CD4-positive, alpha-beta T cell treated with Interferon gamma for 1 hour (primary cell): ENCODE results near the gene HS6ST3.

ENCODE experiments used
- DNase-seq: peaks from one replicate; pipeline ENCODE4 v3.0.0-alpha.2; 2020

The HS6ST3 gene

DNA sequence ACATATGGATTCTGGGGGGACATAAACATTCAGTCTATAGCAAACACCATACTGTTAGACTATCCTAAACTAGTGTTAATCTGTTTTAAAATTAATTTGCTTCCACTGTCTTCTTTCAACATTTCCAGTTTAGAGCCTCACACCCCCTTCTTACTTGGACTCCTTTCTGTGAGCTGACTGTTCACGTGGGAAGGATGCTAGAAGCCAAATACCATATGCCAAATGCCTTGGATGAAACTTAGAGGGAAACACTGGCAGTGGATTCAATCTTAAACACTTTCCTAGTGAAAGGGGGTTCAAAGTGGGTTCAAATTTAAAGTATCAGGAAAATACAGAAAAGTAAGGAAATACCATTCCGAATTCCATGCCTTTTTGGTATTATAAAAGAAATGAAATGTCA is 113.6 kb downstream of the HS6ST3 start:
- no peak for DNase-seq

GRCh38 chr13:96214824-96215445 is 125.0 kb downstream of the HS6ST3 start:
- DNase-seq: no peak

GRCh38 chr13:96216543-96216942 is 126.6 kb downstream of the HS6ST3 start:
- DNase-seq: no peak

DNA sequence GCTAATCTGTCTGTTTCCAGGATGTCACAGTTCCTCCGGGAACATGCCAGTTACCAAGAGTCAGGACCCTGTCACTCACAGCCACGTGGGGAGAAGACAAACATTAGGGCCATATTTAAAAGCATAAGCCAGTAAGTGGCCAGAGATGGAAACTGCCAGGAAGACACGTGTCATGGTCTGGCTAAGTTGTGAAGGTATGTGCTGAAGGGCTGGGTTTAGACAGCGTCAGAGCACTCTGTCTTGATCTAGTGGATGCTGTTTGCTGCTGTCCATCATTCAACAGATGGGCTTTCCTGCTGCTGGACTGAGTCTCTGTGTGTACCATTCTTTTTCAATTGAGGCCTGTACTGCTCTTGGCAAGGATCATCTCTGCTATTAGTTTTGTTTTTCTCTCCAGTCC is 128.6 kb downstream of the HS6ST3 start:
- no peak for DNase-seq

DNA sequence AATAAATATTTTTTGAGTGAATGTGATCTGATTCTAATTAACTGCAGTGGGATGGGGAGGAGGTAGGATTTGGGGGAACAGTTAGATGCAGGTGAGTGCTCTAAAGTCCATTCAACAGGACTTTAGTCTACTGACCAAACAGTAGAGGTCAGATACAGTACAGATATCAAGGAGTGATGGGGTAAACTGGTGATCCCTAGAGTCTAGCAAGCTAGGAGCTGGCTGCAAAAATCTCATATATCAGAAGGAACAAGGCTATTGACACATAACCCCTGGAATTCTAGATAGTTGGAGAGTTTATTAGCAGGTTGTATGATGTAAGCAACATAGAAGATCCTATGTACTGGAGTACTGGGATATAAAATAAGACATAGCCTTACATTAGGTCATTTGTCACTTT is 131.6 kb downstream of the HS6ST3 start:
- DNase-seq: no peak

- DNase-seq: no peak
Measured at GRCh38 chr13:96223231-96223630, 133.3 kb downstream of the HS6ST3 start.

DNA sequence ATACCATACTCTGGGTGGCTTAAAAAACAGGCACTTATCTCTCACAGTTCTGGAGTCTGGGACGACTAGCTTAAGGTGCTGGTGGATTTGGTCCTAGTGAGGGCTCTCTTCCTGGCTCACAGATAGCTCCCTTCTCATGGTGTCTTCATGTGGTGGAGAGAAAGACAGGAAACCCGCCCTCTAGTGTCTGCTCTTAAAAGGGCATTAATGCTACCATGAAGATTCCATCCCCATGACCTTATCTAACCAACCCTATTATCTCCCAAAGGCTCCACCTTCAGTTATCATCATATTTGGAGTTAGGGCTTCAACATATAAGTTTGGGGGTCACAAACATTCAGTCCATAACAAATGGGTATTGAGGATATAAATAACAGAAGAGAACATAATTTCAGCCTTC is 139.4 kb downstream of the HS6ST3 start:
- no peak for DNase-seq

DNA sequence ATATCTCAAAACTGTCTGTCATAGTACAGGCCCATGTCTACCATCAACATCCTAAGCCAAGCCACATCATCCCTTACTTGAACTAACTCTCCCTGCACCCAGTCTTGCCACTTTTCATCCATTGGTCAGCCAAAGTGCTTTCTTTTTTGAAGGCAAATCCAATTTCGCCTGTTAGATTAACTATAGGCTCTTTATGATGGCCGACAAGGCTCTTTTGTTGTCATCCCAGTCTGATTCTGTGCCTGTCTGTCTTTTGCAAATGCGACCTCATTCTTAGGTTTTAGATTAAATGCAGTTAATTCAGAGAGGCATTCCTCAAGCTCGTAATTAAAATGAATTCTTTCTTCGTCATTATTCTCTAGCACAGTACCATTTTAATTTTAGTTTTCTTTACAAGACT is 148.3 kb downstream of the HS6ST3 start:
- no peak for DNase-seq

DNA sequence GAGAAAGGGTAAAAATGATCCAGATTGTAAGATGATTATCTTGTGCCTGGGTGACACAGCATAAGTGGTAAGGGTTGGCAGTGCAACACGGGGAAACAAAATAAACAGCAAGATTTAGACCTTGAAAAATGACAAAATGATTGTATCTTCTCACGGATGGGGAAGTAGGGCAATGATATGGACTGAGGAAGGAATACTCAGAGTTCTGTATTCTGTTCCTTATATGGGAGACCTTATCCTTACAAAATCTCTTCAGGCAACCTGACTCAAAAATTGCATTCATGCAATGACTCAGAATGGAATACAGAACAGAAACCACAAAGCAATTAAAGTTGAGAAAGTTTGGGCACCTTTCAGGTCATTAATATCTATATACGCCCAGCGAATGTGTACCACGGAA is 149.0 kb downstream of the HS6ST3 start:
- DNase-seq: no peak

- DNase-seq: no peak
Measured at GRCh38 chr13:96243376-96243775, 153.5 kb downstream of the HS6ST3 start.

DNA sequence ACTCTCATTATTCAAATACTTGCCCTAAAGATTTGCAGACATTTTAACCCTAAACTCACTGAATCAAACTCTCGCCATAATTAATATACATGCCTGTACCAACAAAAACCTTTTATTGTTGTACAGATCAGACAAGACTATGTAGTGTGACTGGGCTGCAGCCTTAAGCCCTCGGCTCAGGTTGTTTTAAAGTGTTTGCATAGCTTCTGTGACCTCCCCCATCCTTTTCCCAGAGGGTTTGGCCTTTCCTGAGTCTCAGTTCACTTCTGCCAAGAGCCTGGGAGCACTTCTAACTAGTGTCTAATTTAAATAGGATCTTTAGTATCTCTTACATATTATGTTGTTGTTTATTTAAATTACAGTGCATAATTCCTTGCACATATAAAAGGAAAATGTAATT is 158.2 kb downstream of the HS6ST3 start:
- no peak for DNase-seq

DNA sequence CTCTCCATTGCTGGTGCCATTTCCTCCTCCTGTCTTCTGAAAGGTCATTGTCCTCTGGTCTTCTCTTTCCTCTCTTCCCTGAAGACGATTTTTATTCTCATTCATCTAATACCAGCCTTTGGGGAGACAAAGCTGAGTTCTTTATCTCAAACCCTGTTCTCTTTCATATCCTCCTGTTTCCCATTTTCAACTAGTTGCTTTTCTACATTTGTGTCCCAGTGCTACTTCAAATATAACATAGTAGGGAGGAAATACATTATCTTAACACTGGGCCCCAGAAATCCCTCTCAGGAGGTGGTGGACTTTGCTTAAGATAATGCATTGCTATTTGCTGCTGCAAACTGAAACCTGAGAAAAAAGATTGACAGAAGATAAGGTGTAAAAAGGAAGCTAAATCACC is 159.1 kb downstream of the HS6ST3 start:
- no peak for DNase-seq

- DNase-seq: no peak
Measured at GRCh38 chr13:96252903-96253302, 163.0 kb downstream of the HS6ST3 start.

DNA sequence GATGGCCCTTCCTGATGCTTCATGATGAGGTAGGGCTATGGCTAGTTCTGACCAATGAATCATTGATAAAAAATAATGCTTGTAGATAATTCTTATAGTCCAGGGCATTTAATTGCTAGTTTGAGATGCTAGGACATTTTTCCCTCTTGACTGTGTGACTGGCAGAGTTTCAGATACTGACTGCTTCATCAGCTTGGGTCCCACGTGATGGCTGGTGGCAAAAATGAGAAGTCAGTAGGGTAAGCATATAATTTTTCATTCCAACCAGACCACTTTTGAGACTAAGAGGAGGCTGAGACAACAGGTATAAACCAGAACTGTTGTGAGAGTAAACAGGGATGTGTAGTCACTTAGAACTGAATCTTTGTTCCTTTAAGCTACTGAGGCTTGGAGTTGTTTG is 183.3 kb downstream of the HS6ST3 start:
- no peak for DNase-seq

DNA sequence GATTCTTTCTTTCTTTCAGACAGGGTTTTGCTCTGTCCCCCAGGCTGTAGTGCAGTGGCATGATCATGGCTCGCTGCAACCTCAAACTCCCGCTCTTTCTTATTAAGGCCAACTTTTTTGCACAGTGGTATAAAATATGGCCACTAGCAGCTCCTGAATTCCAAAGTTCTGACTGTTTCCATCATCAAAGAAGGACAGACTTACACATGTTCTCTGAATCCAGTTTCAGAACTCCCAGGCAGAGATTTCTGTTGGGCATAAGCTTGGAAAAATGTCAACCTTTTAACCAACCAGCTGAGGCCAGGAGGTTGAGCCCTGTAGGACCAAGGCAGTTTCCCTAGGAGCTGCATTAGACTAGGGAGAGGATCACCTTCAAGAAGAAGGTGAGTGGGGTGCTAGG is 184.1 kb downstream of the HS6ST3 start:
- no peak for DNase-seq

GRCh38 chr13:96279904-96280303 is 190.0 kb downstream of the HS6ST3 start:
- DNase-seq: no peak

GRCh38 chr13:96284971-96285370 is 195.1 kb downstream of the HS6ST3 start:
- DNase-seq: no peak

GRCh38 chr13:96285729-96286128 is 195.8 kb downstream of the HS6ST3 start:
- no peak for DNase-seq

DNA sequence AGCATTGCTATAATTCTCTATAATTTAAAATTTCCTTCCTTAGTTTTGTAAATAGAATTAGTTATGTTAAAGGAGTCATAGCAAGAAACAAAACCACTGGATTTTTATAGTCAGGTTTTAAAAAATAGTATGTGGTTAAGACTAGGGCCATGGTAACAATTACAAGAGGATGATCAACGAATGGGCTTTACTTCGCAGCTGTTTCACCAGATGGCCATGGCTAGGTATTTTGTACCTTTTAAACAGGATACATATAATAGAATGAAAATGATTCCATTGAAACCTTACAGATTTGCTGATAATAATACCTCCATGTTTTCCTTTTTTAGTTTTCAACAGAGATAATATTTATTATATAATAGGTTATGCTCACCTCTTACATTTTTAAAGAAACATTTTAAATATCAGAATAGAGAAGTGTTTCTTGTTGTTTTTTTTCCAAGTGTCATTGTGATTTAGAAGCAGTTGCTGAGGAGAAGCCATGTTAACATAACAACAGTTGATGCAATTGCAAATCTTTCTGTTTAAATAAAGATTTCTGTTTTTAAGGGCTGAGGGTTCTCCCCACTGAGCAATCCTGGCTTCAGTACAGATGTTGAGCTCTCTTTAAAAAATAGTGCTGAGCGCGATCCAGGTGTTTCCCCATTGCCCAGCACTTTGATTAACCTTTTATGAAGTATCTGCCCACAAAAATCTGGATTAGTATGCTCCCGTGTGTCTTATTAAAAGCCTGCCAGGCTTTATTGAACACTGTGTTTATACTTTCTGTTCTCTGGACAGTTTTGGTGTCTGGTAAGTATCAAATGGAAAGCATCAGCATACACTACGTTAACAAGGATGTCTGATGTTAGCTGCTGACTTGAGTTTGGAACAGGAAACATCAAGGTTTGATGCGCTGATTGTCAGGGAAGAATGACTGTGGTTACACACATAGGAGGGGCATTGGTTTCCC is 205.3 kb downstream of the HS6ST3 start:
- no peak for DNase-seq

GRCh38 chr13:96297360-96297759 is 207.5 kb downstream of the HS6ST3 start:
- DNase-seq: no peak

DNA sequence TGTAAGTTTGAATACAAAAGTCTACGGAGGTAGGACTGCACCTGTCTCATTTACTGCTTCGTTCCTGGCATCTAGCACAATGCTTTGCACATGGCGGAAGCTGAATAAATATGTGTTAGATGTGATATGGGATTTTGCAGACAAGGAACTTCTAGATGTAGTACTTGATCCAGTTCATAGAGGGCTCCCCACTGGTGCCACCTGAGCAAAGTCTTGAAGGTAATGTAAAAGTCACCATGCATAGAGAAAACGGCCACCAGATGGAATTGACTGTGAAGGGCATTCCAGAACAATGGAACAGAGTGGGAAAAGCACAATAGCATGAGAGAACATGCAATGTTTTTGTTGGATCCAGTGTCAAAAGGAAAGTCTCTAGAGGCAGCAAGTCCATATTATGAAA is 209.3 kb downstream of the HS6ST3 start:
- no peak for DNase-seq

DNA sequence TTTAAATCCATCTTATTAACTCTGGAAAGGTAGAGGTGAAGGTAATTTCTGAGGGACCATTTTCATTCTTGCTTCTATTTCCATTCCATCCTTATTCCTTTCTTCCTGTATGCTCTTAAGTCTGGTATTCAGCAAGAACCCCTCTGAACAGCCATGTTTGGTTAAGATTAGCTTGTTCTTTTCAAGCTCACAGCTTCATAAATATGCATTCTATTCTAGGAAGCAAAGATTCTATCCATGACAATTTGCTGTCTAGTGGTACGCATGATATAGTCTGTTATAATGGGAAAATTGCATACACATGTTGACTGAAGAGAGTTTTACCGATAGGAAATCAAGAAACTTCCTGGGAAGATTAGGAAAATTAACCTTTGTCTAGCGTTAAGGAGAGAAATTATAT is 218.7 kb downstream of the HS6ST3 start:
- no peak for DNase-seq

DNA sequence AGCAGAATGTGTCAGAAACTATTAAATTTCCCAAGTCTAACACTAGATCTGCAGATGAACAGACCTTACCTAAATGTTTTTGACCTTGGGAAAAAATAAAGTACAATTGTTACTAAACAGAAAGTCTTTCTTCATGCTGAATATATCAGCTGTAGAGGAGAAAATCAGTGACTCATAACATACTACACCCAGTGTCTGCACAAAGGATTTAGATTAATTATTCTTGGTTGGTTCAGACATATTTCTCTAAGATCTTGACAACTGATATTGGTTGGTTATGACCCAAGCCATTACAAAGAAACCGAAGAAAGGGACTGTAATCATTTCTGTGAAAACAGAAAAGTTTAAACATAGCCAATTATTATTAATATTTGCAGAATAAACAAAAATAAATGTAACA is 225.1 kb downstream of the HS6ST3 start:
- DNase-seq: no peak

- DNase-seq: no peak
Measured at GRCh38 chr13:96338030-96338429, 248.1 kb downstream of the HS6ST3 start.

- no peak for DNase-seq
Measured at GRCh38 chr13:96342286-96342685, 252.4 kb downstream of the HS6ST3 start.
